GM18868 (cell line): ENCODE results near the gene INKA2.

Experiments used
- ATAC-seq: cut with Tn5 transposase; IDR thresholded peaks from one replicate; pipeline ENCODE4 v1.9.1; 2021; ENCODE audit warnings: mild to moderate bottlenecking, moderate library complexity; ENCODE audit not compliant: unreplicated experiment

Gene INKA2

GRCh38 chr1:111739194-111739924 is at the start of gene INKA2:
INKA2 (minus strand) TSS chr1:111739395; CDS start chr1:111739242, 153 bp downstream.
- peak; percentile 84 for ATAC-seq

GRCh38 chr1:111786669-111787207 is 47.5 kb upstream of the INKA2 start:
- no peak for ATAC-seq

GRCh38 chr1:111784273-111784901 is 45.2 kb upstream of the INKA2 start:
- no peak for ATAC-seq

DNA sequence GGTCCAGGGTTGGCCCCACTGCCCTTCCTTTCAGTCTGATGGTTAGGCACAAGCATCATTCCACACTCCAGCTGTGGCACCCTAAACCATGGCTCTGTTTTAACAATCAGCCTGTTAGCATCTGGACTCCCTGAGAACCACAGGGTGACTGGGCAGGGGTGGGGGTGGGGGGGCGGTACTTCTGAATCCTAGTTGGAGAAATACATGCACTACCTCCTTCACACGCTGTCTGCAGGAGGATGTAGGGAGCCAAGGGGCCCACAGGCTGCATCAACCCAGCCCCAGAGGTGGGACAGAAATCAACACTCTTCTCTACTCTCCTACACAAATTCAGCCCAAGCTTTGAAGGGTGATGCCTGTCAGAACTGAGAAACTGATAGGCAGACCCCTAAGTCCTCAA is 40.4 kb upstream of the INKA2 start:
- ATAC-seq, result no peak

- no peak for ATAC-seq
These were observed 39.4 kb upstream of the INKA2 start for GRCh38 chr1:111778541-111779051.

DNA sequence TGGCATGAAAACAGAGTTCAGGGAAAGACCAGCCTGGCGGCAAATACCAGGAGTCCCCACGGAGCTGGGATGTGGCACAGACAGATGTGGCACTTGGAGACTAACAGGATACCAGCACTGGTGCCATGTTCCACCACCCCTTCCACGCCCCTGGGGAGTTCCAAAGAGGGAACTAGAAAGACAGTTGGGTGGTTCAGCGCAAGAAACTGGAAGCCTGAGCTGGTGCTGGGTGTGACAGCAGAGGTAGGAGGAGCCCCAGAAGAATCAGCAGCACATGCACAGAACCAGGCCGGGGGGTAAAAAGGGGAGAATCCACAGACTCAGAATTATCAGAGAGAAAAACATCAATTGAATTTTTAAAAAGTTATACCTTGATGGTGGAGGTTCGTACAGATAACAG is 38.9 kb upstream of the INKA2 start:
- ATAC-seq, result no peak

GRCh38 chr1:111777301-111777700 is 38.1 kb upstream of the INKA2 start:
- ATAC-seq, result no peak

GRCh38 chr1:111776861-111777260 is 37.7 kb upstream of the INKA2 start:
- no peak for ATAC-seq

DNA sequence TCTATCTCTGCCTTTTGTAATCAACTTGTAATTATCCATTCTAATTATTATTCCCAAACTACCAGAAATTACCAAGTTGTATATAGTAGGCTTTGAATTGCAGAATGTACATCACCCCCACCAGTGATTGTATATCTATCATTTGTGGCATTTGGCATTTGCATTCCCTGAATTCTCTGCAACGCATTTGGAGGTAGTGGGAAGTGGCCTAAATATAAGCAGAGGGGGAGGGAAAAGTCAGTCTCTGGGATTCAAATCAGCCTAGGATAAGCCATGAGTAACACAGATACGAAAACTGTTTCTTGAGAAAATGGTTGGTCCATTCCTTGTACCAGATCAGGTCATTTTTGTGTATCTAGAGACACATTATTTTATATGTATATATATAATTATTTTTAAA is 37.2 kb upstream of the INKA2 start:
- no peak for ATAC-seq

DNA sequence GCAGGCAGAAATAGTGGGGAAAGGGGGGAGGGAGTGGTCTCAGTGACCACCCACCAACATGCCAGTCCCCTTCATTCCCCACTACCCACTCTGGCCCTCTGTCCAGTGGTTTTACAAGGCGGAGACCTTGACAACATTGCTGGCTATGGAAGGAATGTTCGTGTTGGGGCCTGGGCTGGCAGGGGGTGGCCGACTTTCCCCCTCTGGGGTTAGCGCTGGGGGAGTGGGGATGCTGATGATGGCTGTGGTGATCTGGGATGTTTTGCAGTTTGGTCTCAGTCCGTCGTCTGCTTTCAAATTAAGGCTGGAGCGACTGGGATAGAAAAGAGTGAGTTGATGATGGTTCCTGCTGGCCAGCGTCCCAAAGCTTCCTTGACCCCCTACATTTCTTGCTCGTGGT is 36.8 kb upstream of the INKA2 start:
- ATAC-seq, result no peak

DNA sequence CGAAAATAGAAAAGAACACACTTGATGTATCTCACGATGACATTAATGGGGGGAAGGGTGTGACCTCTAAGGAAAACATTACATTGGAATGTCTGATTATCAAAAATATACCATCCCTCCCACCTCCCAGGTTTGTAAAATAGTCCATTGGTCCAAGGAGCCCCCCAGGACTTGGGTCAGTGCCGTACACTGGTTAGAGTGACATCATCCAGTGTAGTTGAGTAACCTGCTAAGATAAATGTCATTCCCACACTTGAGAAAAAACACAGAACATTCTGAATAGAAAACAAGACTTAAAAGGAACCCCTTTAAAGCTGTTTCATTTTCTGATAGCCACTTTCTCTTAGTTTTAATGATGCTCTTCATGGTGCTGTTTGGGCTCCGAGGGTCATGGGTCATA is 31.7 kb upstream of the INKA2 start:
- ATAC-seq, result no peak

- no peak for ATAC-seq
These were observed 30.4 kb upstream of the INKA2 start for GRCh38 chr1:111769517-111770146.

DNA sequence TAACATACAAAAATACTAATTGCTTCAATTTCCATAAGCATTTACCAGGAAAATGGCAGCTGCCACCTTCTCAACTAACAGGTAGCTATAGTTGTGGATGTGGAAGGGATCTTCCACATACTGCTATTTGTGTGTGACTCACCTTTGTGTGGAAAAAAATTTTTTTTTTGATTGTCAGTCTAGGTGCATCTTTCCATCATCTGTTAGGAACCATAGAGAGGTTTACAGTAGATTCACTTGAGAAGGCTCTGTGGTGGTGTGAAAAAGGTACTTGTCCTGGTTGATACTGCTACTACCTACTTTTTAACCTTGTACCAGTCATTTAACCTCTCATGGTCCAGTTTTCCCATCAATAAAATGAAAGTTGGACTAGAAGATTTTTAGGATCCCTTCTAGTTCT is 29.4 kb upstream of the INKA2 start:
- ATAC-seq, result no peak

GRCh38 chr1:111768023-111768422 is 28.8 kb upstream of the INKA2 start:
- no peak for ATAC-seq

DNA sequence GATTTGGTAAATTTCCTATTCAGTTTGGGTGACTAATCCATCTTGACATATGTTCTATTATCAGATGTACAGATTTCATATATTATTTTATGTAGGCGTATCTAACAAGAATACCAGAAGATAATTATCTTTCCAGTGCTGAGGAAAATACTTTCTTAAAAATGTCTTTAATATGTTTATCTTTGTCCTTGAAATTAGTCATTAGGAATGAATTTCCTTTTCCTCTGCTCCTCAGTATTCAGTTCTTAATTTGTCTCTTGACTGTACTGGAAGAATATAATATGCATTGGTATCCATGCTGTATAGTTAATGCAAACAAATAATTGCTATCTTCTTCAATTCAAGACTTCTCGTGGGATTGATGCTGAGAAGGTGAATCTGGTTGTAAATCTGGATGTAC is 23.1 kb upstream of the INKA2 start:
- no peak for ATAC-seq

DNA sequence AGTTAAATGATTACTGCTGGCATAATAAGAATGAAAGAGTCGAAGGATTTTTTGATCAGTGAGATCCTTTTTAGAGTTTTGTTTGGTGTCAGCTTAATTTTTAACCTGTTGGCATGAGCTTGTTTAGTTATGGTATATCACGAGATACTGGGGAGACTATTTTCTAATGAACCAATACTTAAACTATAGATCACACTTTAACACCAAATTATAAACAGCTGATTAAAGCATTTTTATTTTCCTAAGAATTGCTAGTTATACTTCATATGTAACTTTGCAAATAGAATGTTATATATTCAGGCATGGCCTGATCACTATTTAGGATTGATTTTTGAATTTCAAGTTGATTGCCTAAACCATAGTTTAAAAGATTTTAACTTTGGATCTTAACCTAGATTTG is 22.5 kb upstream of the INKA2 start:
- no peak for ATAC-seq

GRCh38 chr1:111758373-111758772 is 19.2 kb upstream of the INKA2 start:
- no peak for ATAC-seq

DNA sequence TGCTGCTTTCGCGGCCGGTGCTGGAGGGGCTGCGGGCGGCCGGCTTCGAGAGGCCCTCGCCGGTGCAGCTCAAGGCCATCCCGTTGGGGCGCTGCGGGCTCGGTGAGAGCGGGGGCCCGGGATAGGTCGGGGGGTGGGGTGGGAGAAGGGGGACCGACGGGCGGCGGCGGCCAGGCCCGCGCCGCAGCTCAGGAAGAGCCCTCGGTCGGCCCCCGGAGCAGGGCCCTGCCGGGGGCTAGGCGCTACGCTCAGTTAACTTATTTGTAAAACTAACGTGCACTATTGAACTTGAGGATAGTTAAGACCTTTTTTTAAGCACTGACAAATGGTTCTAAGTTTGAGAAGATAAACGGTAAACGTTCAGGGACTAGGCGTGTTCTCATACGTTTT is 16.9 kb upstream of the INKA2 start:
- ATAC-seq, result peak; percentile 1

GRCh38 chr1:111755331-111756123 is 16.3 kb upstream of the INKA2 start, which contains the start of gene DDX20:
DDX20 (plus strand) TSS chr1:111755901; CDS start chr1:111755925, 24 bp downstream.
- peak; percentile 90 for ATAC-seq

- ATAC-seq, result no peak
These were observed 15.8 kb upstream of the INKA2 start for GRCh38 chr1:111754984-111755330.
